HepG2 (cell line): ENCODE data around the gene NRP1. TPM values are rescaled to one million over a fixed set of nuclear protein-coding genes. Genes with fewer than 3 reads are reported as not detected.

Experiments
- FUBP1 ChIP-seq: sonication (generic); formaldehyde crosslinking; IDR thresholded peaks from 2 replicates; pipeline ENCODE4 v1.5.1; 2020; ENCODE audit warnings: missing genetic modification reagents, mild to moderate bottlenecking, borderline replicate concordance
- KAT7 ChIP-seq: IDR thresholded peaks from 2 replicates; pipeline ENCODE4 v1.6.1; 2018; ENCODE audit warnings: borderline replicate concordance, missing compliant biosample characterization
- ZNF318 ChIP-seq: sonication (generic); formaldehyde crosslinking; IDR thresholded peaks from 2 replicates; pipeline ENCODE4 v1.4.0; 2020; ENCODE audit warnings: mild to moderate bottlenecking, missing genetic modification reagents
- ZNF605 ChIP-seq: sonication (generic); formaldehyde crosslinking; IDR thresholded peaks from 2 replicates; pipeline ENCODE4 v1.8.0; 2022; ENCODE audit warnings: mild to moderate bottlenecking, missing genetic modification reagents
- ZNF75D ChIP-seq: sonication (generic); formaldehyde crosslinking; IDR thresholded peaks from 2 replicates; pipeline ENCODE4 v1.8.1; 2023; ENCODE audit warnings: missing genetic modification reagents, mild to moderate bottlenecking, borderline replicate concordance
- polyA plus RNA-seq, 8 experiments: library from polyadenylated mRNA; depleted of rRNA in 3 of 8; stranded (reverse) in 7 of 8; unstranded in 1 of 8; fragments of >200 nt; fragmentation: Illumina TruSeq in 4 of 8; extraction: Trizol in 4 of 8; gene quantifications; 2 replicates each; pipeline versions ENCODE4 v1.2.1 to v1.2.3, GENCODE V29; 2011 to 2016; ENCODE audit warnings: low read depth in 4 of 8, missing spikeins in 1 of 8, mixed read lengths in 1 of 8; ENCODE audit not compliant: insufficient read depth in 1 of 8
- total RNA-seq, 5 experiments: library from RNA; depleted of rRNA; stranded (reverse); fragments of >200 nt; fragmentation: Illumina TruSeq; extraction: Trizol; gene quantifications; 2 replicates each; pipeline ENCODE4 v1.2.3, GENCODE V29; 2016; ENCODE audit warnings: low read depth in 1 of 5

The NRP1 gene
- total and polyA plus RNA-seq, 2 of the 13 experiments (the other 11 are each of a cell fraction or from before 2014, with no cell fraction given): 5.3 to 5.8 TPM

- no peak for TF ChIP-seq FUBP1 (CRISPR knock-in tag)
- TF ChIP-seq ZNF75D (CRISPR knock-in tag): no peak
- TF ChIP-seq KAT7: no peak
- no peak for TF ChIP-seq ZNF318 (CRISPR knock-in tag)
- TF ChIP-seq ZNF605 (CRISPR knock-in tag): no peak
Observed at GRCh38 chr10:33341637-33342036, 7.2 kb upstream of the NRP1 start (continued).
